Epithelial cell of proximal tubule (primary cell): ENCODE results near the gene GOLGA6L9. TPM values are rescaled to one million over a fixed set of nuclear protein-coding genes. Genes with fewer than 3 reads are reported as not detected.
"Not testable (repeated sequence)": the region's sequence is repeated elsewhere in the genome, so short reads cannot be mapped to it uniquely, and the experiment has no call there.

Source experiments
- DNase-seq: peaks from one replicate; pipeline ENCODE4 v3.0.0-alpha.2; 2011; ENCODE audit warnings: low read depth
- H3K4me3 ChIP-seq: 2 replicates; pipeline ENCODE4 v1.5.1; 2011; ENCODE audit warnings: low read depth, mild to moderate bottlenecking, low read length
- CTCF ChIP-seq: conservative IDR thresholded peaks from 2 replicates; pipeline ENCODE4 v1.5.1; 2012; ENCODE audit warnings: low read depth, mild to moderate bottlenecking, low read length
- total RNA-seq: library from RNA; depleted of rRNA; stranded (reverse); fragments of >200 nt; gene quantifications from 2 replicates; pipeline ENCODE4 v1.2.3, GENCODE V29; 2015

GOLGA6L9 gene, protein sequence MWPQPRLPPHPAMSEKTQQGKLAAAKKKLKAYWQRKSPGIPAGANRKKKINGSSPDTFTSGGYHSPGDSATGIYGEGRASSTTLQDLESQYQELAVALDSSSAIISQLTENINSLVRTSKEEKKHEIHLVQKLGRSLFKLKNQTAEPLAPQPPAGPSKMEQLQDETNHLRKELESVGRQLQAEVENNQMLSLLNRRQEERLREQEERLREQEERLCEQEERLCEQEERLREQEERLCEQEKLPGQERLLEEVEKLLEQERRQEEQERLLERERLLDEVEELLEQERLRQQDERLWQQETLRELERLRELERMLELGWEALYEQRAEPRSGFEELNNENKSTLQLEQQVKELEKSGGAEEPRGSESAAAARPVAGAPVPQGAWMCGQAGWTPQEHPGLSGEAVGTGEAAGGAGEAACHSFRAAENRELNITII
- total RNA-seq: 0.72 and 2.5 TPM in 2 replicates

DNA sequence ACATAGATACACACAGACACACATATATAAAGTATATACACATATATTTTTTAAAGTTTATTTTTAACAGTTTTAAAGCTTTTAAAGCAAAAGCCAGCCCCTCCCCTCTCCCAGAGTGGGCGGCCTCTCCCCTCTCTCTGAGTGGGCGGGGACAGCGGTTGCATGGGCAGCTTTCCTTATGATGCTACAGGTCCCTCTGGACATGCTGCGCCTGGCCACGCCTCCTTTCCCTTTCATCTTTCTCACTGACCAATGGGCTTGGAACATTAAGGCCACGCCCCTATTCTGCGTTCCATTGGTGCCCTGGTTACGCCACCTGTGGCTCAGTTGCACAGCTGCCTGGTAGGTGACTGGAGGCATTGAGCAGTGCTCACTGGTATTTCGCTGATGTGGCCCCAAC, at the start of gene GOLGA6L9:
Gene GOLGA6L9, plus strand, starts transcription at position 124 of the 400 bp plus-strand sequence. Its CDS starts 264 bp downstream, at position 388.
- H3K4me3 ChIP-seq: not testable (repeated sequence)

DNA sequence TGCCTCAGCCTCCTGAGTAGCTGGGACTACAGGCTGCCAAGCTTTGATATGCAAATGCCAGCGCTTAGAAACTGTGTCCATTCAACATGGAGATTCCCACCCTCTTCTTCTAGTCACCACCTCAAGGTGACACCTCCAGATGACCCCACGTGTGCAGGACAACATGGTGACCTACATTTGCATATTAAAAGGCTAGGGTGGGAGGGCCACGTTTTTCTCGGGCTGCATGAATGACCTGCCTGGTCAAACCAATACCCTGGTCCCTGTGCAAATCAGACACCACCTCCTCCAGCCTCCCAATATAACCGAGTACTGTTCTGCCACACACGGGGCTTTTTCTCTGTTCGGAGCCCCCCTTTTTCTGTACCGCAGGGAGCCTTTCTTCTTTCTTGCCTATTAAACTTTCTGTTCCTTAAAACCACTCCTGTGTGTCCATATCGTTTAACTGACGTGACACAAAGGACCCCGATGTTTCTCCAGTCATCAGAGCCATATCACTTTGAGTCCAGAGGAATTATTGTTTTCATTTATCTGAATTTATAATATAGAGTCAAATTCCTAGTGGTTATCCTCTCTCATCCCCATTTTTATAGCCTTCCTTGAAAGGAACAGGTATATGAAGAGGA, 48.2 kb upstream of the GOLGA6L9 start:
- not testable (repeated sequence) for DNase-seq, H3K4me3 ChIP-seq

More for the DNA sequence above, at the start of gene GOLGA6L9:
- DNase-seq: not testable (repeated sequence)

DNA sequence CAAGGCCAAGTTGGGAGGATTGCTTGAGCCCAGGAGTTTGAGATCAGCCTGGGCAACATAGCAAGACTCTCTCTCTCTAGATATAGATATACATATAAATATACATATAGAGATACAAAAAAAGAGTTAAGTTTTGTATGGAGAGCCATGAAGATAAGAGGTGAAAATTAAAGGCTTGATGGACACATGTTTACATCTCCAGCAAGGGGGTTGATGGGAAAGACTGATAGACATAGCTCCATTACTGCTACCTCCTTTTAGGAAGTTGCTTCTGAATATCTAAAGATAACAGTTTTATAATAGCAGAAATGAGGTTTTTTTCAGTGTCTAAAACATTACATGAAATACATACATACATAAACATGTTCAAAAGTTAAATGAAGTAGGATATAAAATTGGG, 42.4 kb upstream of the GOLGA6L9 start:
- H3K4me3 ChIP-seq, DNase-seq: not testable (repeated sequence)

GRCh38 chr15:82390152-82390551, 39.5 kb upstream of the GOLGA6L9 start:
- not testable (repeated sequence) for H3K4me3 ChIP-seq

DNA sequence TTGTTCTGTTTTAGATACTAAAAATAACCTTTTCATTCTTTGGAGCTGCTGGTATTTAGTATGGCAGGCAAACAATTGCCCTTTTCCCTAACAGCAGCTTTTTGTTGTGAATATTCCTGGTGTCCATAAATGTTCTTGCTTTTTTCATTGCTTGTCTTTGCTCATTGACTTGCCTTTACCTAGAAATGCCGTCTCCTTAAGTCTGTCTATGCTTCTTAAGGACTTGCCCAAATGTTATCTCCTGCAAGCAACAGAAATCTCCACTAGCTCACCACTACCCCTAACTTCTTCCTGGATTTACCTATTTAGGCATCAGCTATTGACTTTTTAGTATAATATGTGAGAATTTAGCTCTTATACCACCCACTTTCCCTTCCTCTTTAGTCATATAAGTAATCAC, 37.5 kb upstream of the GOLGA6L9 start:
- H3K4me3 ChIP-seq, DNase-seq: not testable (repeated sequence)

More at GRCh38 chr15:82390152-82390551, 39.5 kb upstream of the GOLGA6L9 start:
- not testable (repeated sequence) for DNase-seq

- H3K4me3 ChIP-seq: no peak overlapping the region
- no peak for TF ChIP-seq CTCF
- no peak for DNase-seq
Observed at GRCh38 chr15:82393671-82394070, 35.9 kb upstream of the GOLGA6L9 start.

DNA sequence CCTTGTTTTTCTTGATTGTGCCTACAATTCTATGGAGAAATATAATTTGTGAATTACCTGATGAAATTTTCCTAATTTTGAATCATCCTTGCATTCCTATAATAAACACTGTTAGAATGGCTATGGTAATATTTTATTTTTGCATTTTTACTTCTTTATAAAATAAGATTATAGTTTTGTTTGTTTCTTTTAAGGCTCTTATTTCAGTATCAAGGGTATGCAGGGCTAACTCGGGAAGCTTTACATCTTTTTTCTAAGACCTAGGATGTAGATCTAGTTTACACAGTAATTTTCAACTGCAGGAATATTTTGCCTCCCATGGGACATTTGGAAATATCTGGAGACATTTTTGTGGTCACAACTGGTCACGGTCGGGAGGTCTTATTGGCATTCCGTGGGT, 33.8 kb upstream of the GOLGA6L9 start:
- not testable (repeated sequence) for DNase-seq, H3K4me3 ChIP-seq

DNA sequence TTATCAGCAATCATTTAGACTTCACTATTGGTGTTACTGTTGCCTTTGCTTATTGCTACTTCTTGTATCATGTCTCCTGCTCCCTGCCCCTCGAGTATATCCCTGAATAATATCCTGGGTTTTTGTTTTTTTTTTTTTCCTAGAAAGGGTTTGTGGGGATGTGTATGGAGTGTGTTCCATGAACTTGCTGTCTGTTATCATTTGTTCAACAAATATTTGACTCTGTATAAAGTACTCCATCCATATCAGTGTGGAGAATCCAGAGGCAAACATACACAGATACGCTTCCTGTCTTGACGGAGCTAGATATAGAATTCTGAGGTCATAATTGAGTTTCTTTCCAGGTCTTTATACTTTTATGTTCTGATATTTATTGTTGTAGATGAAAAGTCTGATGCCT, 31.8 kb upstream of the GOLGA6L9 start:
- no peak for TF ChIP-seq CTCF
- H3K4me3 ChIP-seq: no peak overlapping the region
- no peak for DNase-seq

DNA sequence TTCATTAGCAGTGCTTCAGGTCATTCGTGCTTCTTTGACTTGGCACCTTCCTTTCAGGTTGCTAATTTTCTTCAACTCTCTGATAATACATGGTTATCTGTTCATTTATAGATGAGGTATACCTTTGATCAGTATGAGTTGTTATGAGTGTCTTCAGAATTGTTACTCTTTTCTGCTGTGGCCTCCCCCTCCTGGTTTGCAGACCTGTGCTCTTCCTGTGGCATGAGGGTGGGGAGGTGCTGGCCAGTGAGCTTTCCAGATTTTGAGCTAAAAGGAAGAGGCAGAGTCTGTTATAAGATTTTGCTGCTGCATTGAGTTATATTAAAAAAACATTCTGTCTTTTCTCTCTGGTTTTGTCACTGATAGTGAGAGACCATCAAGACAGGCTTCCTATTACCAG, 30.8 kb upstream of the GOLGA6L9 start:
- no peak for DNase-seq
- TF ChIP-seq CTCF: no peak
- no peak overlapping the region for H3K4me3 ChIP-seq

- DNase-seq, H3K4me3 ChIP-seq: not testable (repeated sequence)
Observed at GRCh38 chr15:82399366-82400103, 30.1 kb upstream of the GOLGA6L9 start.

- DNase-seq, H3K4me3 ChIP-seq: not testable (repeated sequence)
Observed at GRCh38 chr15:82401918-82402317, 27.7 kb upstream of the GOLGA6L9 start.

GRCh38 chr15:82402341-82402740, 27.3 kb upstream of the GOLGA6L9 start:
- DNase-seq, H3K4me3 ChIP-seq: not testable (repeated sequence)

GRCh38 chr15:82406211-82406610, 23.4 kb upstream of the GOLGA6L9 start:
- DNase-seq, H3K4me3 ChIP-seq: not testable (repeated sequence)

DNA sequence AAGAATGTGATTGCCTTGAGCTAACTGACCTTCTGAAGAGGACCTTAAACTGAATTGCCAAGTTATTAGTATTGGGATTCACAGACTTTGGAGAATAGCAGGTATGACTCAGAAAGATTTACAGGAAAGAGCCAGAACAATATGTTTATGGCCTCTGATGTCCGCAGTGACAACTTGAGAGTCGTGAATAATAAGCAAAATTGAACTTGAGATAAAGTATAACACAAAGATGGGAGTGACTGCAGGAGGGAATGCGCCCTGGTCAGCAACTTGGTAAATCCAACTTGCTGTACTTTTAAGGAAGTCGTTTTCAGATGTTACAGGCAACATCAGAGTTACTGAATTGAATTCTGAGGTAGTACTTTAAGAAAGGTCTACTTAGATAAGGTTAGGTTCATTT, 19.3 kb upstream of the GOLGA6L9 start:
- not testable (repeated sequence) for H3K4me3 ChIP-seq, DNase-seq

- DNase-seq: not testable (repeated sequence)
Observed at GRCh38 chr15:82411595-82411994, 18.0 kb upstream of the GOLGA6L9 start.

More at GRCh38 chr15:82411595-82411994, 18.0 kb upstream of the GOLGA6L9 start:
- H3K4me3 ChIP-seq: not testable (repeated sequence)
